Measurements from ENCODE around the gene ATP5IF1. TPM values are rescaled to one million over a fixed set of nuclear protein-coding genes. Genes with fewer than 3 reads are reported as not detected.

ATP5IF1 gene
- total and polyA plus RNA-seq, 9 of the 15 experiments (the other 6 are each of a cell fraction or from before 2014, with no cell fraction given), result 292 to 1,422 (median 388) TPM

GRCh38 chr1:28273216-28273860, 37.4 kb downstream of the ATP5IF1 start:
- POLR2A ChIA-PET, result interaction anchor here (0.6 to 22.4 kb wide), 9 partner anchors 5 to 1124 kb away, joined by 3 to 547 read pairs (median 4); partner anchors contain the start of genes ATP5IF1 and SESN2
- in situ Hi-C loops (cut with MboI), result no loop called here
- no TSS peak for BruUV-seq (replicated peaks)
- TF ChIP-seq CTCF (IDR thresholded peaks at IDR 0.05 in 2 of 3, conservative IDR thresholded peaks at IDR 0.05 in 1 of 3; ENCODE audit: insufficient read depth in 2 of 3, low read depth in 1 of 3, low read length in 3 of 3), result 0 out of 6 replicates have a peak, but pooled peaks of 1 of the 3 experiments have one; percentile 3
- no peak for TF ChIP-seq POLR3G (IDR thresholded peaks at IDR 0.05; ENCODE audit: extremely low read depth, insufficient read length, insufficient replicate concordance)
- TF ChIP-seq CHD7 (IDR thresholded peaks at IDR 0.05; ENCODE audit: low read depth, low read length), result no peak
- TF ChIP-seq RBFOX2 (IDR thresholded peaks at IDR 0.05; ENCODE audit: low read depth, low read length), result peak; percentile 70
- TF ChIP-seq ELF2 (CRISPR knock-in tag; IDR thresholded peaks at IDR 0.05), result no peak

More at GRCh38 chr1:28273216-28273860, 37.4 kb downstream of the ATP5IF1 start:
- Histone ChIP-seq H2AFZ (ENCODE audit: low read depth, low read length) (no peak overlapping the region), H3K4me3 (no peak overlapping the region), H3K36me3 (ENCODE audit: control insufficient read depth, insufficient read depth, low read length) (peaks cover 82% of the 10 kb centered on the region; the same call in 2 of the 3 replicates), H3K4me2 (ENCODE audit: insufficient read depth, low read length) (no peak overlapping the region), H3K79me2 (ENCODE audit: control insufficient read depth, insufficient read depth, low read length) (peaks cover 17% of the 10 kb centered on the region), H3K9me1 (ENCODE audit: control insufficient read depth, insufficient read depth, low read length) (no peaks in the 10 kb centered on the region), H3K27me3 (ENCODE audit: control insufficient read depth in 2 of 2, insufficient read depth in 2 of 2, low read length in 2 of 2) (no peaks in the 10 kb centered on the region), H3K9ac (ENCODE audit: insufficient read depth in 1 of 2, low read depth in 2 of 2, low read length in 2 of 2) (peak overlapping the region in 1 of 2 experiments; percentile 5; a peak in 1 of 4 replicates), H3K27ac (ENCODE audit: extremely low read depth, low read depth, low read length) (no peak overlapping the region), H3K4me1 (replicated peaks in 1 of 2; ENCODE audit: control insufficient read depth in 2 of 2, insufficient read depth in 2 of 2, low read length in 2 of 2) (peaks cover 2 to 7% of the 10 kb centered on the region in 2 experiments; a peak in 3 of 5 replicates), H4K20me1 (replicated peaks; ENCODE audit: control insufficient read depth, insufficient read depth, low read length) (peaks cover 3% of the 10 kb centered on the region; the same call in 1 of the 2 replicates), H3K9me3 (replicated peaks; ENCODE audit: control insufficient read depth, insufficient read depth, low read depth, low read length) (no peaks in the 10 kb centered on the region)
- FAIRE-seq (no peak), ATAC-seq (peak; percentile 6; the same call in 2 of the 3 replicates), DNase-seq (ENCODE audit: extremely low read depth in 1 of 4, low spot score in 3 of 4) (peak in 2 of 4 experiments; percentile 12 to 23)
- intact Hi-C loops (cut with micrococcal nuclease), result no loop called here
- WGBS (ENCODE audit: insufficient coverage, low coverage, missing lambda C conversion rate), result 86% methylated on average over 17 of the region's 17 CpGs
- CTCF ChIA-PET (ENCODE audit: low intra/inter-chr PET ratio), result no interaction called here

Data from K562 (cell line).